ENCODE data around the gene MTX1.
"Not testable (repeated sequence)": the region's sequence is repeated elsewhere in the genome, so short reads cannot be mapped to it uniquely, and the experiment has no call there.

Gene MTX1, protein sequence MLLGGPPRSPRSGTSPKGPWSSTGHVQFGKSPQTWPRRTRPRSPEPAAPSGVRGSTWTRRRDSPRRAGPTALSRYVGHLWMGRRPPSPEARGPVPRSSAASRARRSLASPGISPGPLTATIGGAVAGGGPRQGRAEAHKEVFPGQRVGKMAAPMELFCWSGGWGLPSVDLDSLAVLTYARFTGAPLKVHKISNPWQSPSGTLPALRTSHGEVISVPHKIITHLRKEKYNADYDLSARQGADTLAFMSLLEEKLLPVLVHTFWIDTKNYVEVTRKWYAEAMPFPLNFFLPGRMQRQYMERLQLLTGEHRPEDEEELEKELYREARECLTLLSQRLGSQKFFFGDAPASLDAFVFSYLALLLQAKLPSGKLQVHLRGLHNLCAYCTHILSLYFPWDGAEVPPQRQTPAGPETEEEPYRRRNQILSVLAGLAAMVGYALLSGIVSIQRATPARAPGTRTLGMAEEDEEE

DNA sequence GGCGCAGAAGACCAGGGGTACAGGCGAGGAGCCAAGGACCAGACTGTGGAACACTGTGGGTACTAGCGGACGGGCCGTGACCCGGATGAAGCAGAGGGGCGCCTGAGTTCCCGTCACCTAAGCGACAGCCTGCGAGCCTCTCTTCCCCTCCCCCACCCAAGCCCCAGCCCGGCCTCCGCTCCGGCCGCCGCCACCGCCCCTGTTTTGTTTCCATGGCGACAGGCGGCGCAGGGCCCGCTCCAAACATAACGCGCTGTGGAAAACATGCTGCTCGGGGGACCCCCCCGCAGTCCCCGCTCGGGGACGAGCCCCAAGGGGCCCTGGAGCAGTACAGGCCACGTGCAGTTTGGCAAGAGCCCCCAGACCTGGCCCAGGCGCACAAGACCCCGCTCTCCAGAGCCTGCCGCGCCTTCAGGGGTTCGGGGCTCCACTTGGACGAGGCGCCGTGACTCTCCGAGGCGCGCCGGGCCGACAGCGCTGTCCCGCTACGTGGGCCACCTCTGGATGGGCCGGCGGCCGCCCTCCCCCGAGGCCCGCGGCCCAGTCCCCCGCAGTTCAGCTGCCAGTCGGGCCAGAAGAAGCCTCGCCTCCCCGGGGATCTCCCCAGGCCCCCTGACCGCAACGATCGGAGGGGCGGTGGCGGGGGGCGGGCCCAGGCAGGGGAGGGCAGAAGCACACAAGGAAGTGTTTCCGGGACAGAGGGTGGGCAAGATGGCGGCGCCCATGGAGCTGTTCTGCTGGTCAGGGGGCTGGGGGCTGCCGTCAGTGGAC, at the start of gene MTX1:
Gene MTX1, plus strand, starts transcription at position 155 of the 771 bp plus-strand sequence. Its CDS starts 110 bp downstream, at position 265.
- TF ChIP-seq, protein P1, sequence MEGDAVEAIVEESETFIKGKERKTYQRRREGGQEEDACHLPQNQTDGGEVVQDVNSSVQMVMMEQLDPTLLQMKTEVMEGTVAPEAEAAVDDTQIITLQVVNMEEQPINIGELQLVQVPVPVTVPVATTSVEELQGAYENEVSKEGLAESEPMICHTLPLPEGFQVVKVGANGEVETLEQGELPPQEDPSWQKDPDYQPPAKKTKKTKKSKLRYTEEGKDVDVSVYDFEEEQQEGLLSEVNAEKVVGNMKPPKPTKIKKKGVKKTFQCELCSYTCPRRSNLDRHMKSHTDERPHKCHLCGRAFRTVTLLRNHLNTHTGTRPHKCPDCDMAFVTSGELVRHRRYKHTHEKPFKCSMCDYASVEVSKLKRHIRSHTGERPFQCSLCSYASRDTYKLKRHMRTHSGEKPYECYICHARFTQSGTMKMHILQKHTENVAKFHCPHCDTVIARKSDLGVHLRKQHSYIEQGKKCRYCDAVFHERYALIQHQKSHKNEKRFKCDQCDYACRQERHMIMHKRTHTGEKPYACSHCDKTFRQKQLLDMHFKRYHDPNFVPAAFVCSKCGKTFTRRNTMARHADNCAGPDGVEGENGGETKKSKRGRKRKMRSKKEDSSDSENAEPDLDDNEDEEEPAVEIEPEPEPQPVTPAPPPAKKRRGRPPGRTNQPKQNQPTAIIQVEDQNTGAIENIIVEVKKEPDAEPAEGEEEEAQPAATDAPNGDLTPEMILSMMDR (IDR thresholded peaks at IDR 0.05; ENCODE audit: borderline replicate concordance, insufficient read depth, low read depth, low read length): no peak

DNA sequence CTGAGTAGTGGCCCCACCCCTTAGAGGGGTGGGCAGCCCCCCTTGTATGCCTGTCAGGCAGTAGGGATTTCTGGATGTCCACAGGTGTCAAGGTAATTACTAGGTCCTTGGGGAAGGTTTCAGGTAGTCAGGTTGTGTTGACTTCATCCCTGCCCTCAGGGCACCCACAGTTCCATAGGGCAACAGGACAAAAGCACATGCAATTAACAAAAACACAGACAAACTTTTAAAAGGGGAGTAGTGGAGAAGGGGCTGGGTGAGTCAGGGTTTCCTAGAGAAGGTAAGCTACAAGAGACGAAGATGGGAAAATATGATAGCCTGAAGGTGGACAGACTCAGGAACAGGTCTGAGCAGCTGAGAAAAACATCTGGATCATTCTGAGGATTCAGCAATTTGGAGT, 49.5 kb upstream of the MTX1 start:
- H3K4me3 ChIP-seq (ENCODE audit: low read depth, low read length): no peak overlapping the region
- TF ChIP-seq, protein P1 (IDR thresholded peaks at IDR 0.05; ENCODE audit: borderline replicate concordance, insufficient read depth, low read depth, low read length): no peak

More for the DNA sequence above, at the start of gene MTX1:
- H3K4me3 ChIP-seq (ENCODE audit: low read depth, low read length): peak within 1 kb of the TSS; percentile 100

DNA sequence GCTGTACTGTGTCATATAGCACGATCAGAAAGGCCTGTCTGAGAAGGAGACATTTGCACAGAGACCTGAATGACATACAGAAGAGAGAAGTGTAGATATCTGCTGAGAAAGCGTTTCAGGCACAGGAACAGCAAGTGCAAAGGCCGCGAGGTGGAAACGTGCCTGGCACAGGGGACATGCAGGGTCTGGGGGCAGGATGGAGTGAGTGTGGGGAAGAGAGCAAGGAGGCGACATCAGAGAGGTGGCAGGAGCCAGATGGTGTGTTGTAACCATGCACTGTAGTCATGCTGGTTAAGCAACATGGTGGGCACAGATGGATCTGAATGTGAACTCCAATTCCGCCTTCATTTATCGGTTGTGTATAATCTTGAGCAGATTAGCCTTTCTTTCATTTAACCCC, 48.4 kb upstream of the MTX1 start:
- H3K4me3 ChIP-seq (ENCODE audit: low read depth, low read length): no peak overlapping the region
- TF ChIP-seq, protein P1 (IDR thresholded peaks at IDR 0.05; ENCODE audit: borderline replicate concordance, insufficient read depth, low read depth, low read length): no peak

DNA sequence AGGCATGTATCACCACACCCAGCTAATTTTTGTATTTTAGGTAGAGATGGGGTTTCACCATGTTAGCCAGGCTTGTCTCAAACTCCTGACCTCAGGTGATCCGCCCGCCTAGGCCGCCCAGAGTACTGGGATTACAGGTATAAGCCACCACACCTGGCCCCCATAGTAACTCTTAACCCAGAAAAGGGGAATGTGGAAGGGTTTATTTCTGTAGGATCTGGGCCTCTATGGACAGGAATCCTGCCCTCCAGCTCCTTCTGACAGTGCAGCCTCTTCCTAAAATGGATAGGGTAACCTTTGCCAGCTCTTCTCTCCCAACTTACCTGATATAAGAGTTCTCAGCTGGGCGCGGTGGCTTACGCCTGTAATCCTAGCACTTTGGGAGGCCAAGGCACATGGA, 45.9 kb upstream of the MTX1 start:
- not testable (repeated sequence) for H3K4me3 ChIP-seq (ENCODE audit: low read depth, low read length)

DNA sequence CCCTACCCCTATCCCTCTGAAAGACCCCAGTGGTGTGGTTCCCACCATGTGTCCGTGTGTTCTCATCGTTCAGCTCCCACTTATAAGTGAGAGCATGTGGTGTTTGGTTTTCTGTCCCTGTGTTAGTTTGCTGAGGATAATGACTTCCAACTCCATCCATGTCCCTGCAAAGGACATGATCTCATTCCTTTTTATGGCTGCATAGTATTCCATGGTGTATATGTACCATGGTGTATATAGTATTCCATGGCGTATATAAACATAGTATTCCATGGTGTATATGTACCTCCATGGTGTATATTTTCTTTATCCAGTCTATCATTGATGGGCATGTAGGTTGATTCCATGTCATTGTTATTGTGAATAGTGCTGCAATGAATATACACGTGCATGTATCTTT, 44.7 kb upstream of the MTX1 start:
- H3K4me3 ChIP-seq (ENCODE audit: low read depth, low read length): not testable (repeated sequence)

DNA sequence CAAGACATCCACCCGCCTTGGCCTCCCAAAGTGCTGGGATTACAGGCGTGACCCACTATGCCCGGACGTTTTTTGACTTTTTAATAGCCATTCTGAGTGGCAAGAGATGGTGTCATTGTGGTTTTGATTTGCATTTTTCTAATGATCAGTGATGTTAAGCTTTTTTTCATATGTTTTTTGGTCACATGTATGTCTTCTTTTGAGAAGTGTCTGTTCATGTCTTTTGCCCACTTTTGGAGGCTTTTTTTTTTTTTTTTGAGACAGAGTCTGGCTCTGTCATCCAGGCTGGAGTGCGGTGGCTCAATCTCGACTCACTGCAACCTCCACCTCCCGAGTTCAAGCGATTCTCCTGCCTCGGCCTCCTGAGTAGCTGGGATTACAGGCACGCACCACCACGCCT, 43.9 kb upstream of the MTX1 start:
- not testable (repeated sequence) for H3K4me3 ChIP-seq (ENCODE audit: low read depth, low read length)

DNA sequence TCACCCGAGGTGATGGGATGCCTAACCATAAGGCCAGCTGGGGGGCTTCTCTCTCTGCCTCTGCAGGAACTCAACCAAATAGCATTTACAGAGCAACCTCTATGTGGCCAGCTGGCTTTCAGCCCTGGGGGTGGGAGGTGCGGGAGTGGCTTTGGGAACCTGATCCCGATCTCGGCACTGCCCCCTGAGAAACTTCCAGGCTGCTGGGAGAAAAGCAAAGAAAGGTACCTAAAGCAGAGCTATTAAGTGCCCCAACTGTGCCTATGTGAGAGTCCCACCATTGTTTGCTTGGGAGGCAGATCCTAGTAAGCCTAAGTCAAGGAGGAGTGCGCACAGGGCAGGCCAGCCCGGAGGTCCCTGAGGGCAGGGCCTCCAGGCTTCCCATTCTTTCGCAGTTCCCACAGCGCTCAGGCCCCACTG, 42.4 kb upstream of the MTX1 start:
- TF ChIP-seq, protein P1 (IDR thresholded peaks at IDR 0.05; ENCODE audit: borderline replicate concordance, insufficient read depth, low read depth, low read length): no peak
- no peak overlapping the region for H3K4me3 ChIP-seq (ENCODE audit: low read depth, low read length)

DNA sequence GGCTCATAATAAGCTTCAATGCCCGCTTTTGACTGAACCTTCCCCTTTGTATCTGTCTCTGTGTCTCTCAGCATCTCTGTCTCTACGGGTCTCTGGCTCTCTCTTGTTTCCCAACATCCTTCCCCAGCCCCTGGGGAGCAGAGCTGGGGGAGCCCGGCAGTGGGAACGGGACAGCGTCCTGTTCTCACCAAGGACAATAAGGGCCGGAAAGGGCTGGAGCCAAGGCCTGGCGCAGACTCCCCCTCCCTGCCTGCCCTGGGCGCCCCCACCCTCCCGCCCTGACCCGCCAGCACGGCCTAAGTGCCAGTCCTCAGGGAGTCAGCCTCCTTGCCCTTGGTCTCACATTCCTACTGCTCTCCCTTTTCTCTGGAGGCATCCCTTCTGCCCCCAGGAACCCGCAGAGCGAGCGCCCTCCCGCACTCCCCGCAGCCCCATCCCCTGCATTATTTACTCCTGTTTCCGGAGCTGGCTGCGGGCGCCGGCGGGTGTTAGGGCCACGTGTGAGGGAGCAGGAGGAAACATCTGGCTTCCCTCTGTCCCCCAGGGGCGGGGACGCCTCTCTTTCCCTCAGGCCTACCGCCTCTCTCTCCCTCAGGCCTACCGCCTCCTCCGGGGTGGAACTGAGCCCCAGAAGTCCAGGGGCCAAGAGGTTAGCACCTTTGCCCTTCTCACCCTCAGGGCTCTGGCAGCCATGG, 41.9 kb upstream of the MTX1 start:
- TF ChIP-seq, protein P1 (IDR thresholded peaks at IDR 0.05; ENCODE audit: borderline replicate concordance, insufficient read depth, low read depth, low read length): no peak
- H3K4me3 ChIP-seq (ENCODE audit: low read depth, low read length): no peak overlapping the region

Measured in GM12875 (cell line).